ENCODE results near the gene IL1RAPL2. TPM values are rescaled to one million over a fixed set of nuclear protein-coding genes. Genes with fewer than 3 reads are reported as not detected.

IL1RAPL2 gene
- total and polyA plus RNA-seq, 2 of the 8 experiments (the other 6 are each of a cell fraction or from before 2014, with no cell fraction given): 0.20 to 1.3 TPM

GRCh38 chrX:105098201-105098600 is 532.2 kb downstream of the IL1RAPL2 start:
- Histone ChIP-seq H4K91ac (replicated peaks; ENCODE audit: insufficient read length, low read length) (no peak overlapping the region), H3K4me1 (replicated peaks in 1 of 4; ENCODE audit: control insufficient read depth in 3 of 4, insufficient read depth in 4 of 4, low read length in 3 of 4) (no peaks in the 10 kb centered on the region), H2BK12ac (ENCODE audit: low read depth, low read length) (no peak overlapping the region), H2BK120ac (replicated peaks; ENCODE audit: low read depth, low read length) (no peak overlapping the region), H4K5ac (ENCODE audit: insufficient read length, low read depth, low read length) (no peak overlapping the region), H3K4ac (replicated peaks; ENCODE audit: insufficient read length, low read depth, low read length) (no peak overlapping the region), H2BK5ac (ENCODE audit: low read depth, low read length) (no peak overlapping the region), H3K27ac (ENCODE audit: low read depth, low read length) (no peak overlapping the region), H3K27me3 (replicated peaks in 1 of 4; ENCODE audit: control insufficient read depth in 3 of 4, extremely low read depth in 1 of 4, insufficient read depth in 3 of 4, low read length in 3 of 4) (no peaks in the 10 kb centered on the region), H2BK20ac (ENCODE audit: low read length) (no peak overlapping the region), H4K8ac (ENCODE audit: extremely low read depth, insufficient read depth, low read length) (no peak overlapping the region), H3K79me2 (ENCODE audit: control insufficient read depth in 1 of 2, insufficient read depth in 2 of 2, low read length in 2 of 2) (no peaks in the 10 kb centered on the region), H3K79me1 (ENCODE audit: low read depth, low read length) (no peaks in the 10 kb centered on the region), H3K56ac (replicated peaks; ENCODE audit: insufficient read length, low read depth, low read length) (no peak overlapping the region), H3K9me3 (ENCODE audit: insufficient read depth in 2 of 2, low read depth in 1 of 2, low read length in 1 of 2) (no peaks in the 10 kb centered on the region), H3K14ac (ENCODE audit: insufficient read length) (no peak overlapping the region), H3K23ac (ENCODE audit: insufficient read length) (no peak overlapping the region), H3K18ac (ENCODE audit: extremely low read depth, low read length) (no peak overlapping the region), H3K4me3 (ENCODE audit: extremely low read depth in 1 of 4, insufficient read depth in 2 of 4, low read depth in 3 of 4, low read length in 4 of 4) (no peak overlapping the region), H3K4me2 (ENCODE audit: insufficient read depth in 1 of 2, low read depth in 2 of 2, low read length in 2 of 2) (no peak overlapping the region), H2BK15ac (ENCODE audit: low read length) (no peak overlapping the region), H4K20me1 (replicated peaks in 1 of 2; ENCODE audit: control insufficient read depth in 1 of 2, insufficient read depth in 2 of 2, low read length in 2 of 2) (no peaks in the 10 kb centered on the region), H2AFZ (ENCODE audit: low read length) (no peak overlapping the region), H3K36me3 (ENCODE audit: control insufficient read depth in 2 of 4, insufficient read depth in 4 of 4, low read length in 3 of 4) (no peaks in the 10 kb centered on the region), H3K9ac (replicated peaks in 1 of 4; ENCODE audit: extremely low read depth in 1 of 4, low read depth in 3 of 4, low read length in 3 of 4) (no peak overlapping the region), H2AK5ac (ENCODE audit: low read depth, low read length) (no peak overlapping the region), H3K23me2 (ENCODE audit: low read depth, low read length) (no peaks in the 10 kb centered on the region)
- WGBS, 2 experiments (ENCODE audit: extremely low coverage in 1 of 2, insufficient coverage in 1 of 2, insufficient read length in 1 of 2, insufficient replicate concordance in 2 of 2, low coverage in 1 of 2, low lambda C conversion rate in 2 of 2, missing lambda C conversion rate in 1 of 2): 94% methylated on average over 2 of the region's 2 CpGs; no CpG with 5 or more reads in 1 of the 2 experiments
- CTCF ChIA-PET (ENCODE audit: partially characterized antibody): no interaction called here
- no peak for FAIRE-seq
- no peak for DNase-seq (ENCODE audit: low read depth in 1 of 2, low spot score in 2 of 2)
- POLR2A ChIA-PET (ENCODE audit: partially characterized antibody): no interaction called here
- TF ChIP-seq KDM1A (IDR thresholded peaks at IDR 0.05; ENCODE audit: borderline replicate concordance, low read length) (no peak), BRCA1 (IDR thresholded peaks at IDR 0.05; ENCODE audit: low read depth, low read length) (no peak), NANOG (IDR thresholded peaks at IDR 0.05; ENCODE audit: insufficient read depth, low read depth, low read length, poor library complexity, severe bottlenecking) (no peak), USF2 (IDR thresholded peaks at IDR 0.05; ENCODE audit: low read length) (no peak), BACH1 (IDR thresholded peaks at IDR 0.05; ENCODE audit: low read length) (no peak), SUZ12 (IDR thresholded peaks at IDR 0.05; ENCODE audit: low read length) (no peak), POLR2A (IDR thresholded peaks at IDR 0.05; ENCODE audit: control extremely low read depth in 1 of 2, low read depth in 2 of 2, low read length in 2 of 2) (no peak), FOSL1 (IDR thresholded peaks at IDR 0.05; ENCODE audit: insufficient read depth, low read depth, low read length) (no peak), SIN3A (conservative IDR thresholded peaks at IDR 0.05 in 1 of 2, IDR thresholded peaks at IDR 0.05 in 1 of 2; ENCODE audit: low read depth in 1 of 2, low read length in 2 of 2) (no peak)

Measured in H1 (cell line).